Sigmoid colon (tissue), 7 donors: ENCODE measurements around the gene NDUFC1. TPM values are rescaled to one million over a fixed set of nuclear protein-coding genes. Genes with fewer than 3 reads are reported as not detected.
"Not testable (repeated sequence)": the region's sequence is repeated elsewhere in the genome, so short reads cannot be mapped to it uniquely, and the experiment has no call there.

Source experiments
- DNase-seq: peaks from one replicate; pipeline ENCODE4 v3.0.0-alpha.2; 2019
- H3K27ac ChIP-seq, 4 donors: fragments of 200-600 bp; sonication (generic); one replicate each; pipeline ENCODE4 v1.5.1; 2016 to 2019; ENCODE audit warnings: mild to moderate bottlenecking in 1 of 4
- H3K27me3 ChIP-seq, 3 donors: fragments of 200-600 bp; sonication (generic); one replicate each; pipeline ENCODE4 v1.5.1; 2019; ENCODE audit warnings: mild to moderate bottlenecking in 1 of 3
- H3K36me3 ChIP-seq, 4 donors: fragments of 200-600 bp; sonication (generic); one replicate each; pipeline ENCODE4 v1.5.1; 2016 to 2019
- H3K4me1 ChIP-seq, 4 donors: fragments of 200-600 bp; sonication (generic); one replicate each; pipeline ENCODE4 v1.5.1; 2017 to 2019
- H3K4me3 ChIP-seq, 4 donors: fragments of 200-600 bp; sonication (generic); one replicate each; pipeline ENCODE4 v1.5.1; 2017 to 2019; ENCODE audit warnings: mild to moderate bottlenecking in 2 of 4, moderate library complexity in 1 of 4
- H3K9me3 ChIP-seq, 4 donors: fragments of 200-600 bp in 3 of 4; sonication (generic) in 3 of 4; one replicate each; pipeline versions ENCODE4 v1.5.1 to v1.6.1; 2013 to 2019
- EP300 ChIP-seq, 4 donors: sonication (generic); formaldehyde crosslinking; IDR thresholded peaks; one replicate each; pipeline ENCODE4 v1.6.1; 2017; ENCODE audit warnings: antibody characterized with exemption in 4 of 4
- POLR2A ChIP-seq, 2 donors: fragments of 450-650 bp; IDR thresholded peaks; one replicate each; pipeline ENCODE4 v1.6.1; 2016; ENCODE audit warnings: antibody characterized with exemption in 2 of 2, mild to moderate bottlenecking in 2 of 2, moderate library complexity in 2 of 2
- POLR2AphosphoS5 ChIP-seq, 4 donors: sonication (generic); formaldehyde crosslinking; IDR thresholded peaks; one replicate each; pipeline ENCODE4 v1.6.1; 2017; ENCODE audit warnings: antibody characterized with exemption in 4 of 4
- WGBS, 2 donors: extraction: QIAGEN DNeasy Blood & Tissue Kit; methylation state at CpG; one replicate each; pipeline ENCODE4 v1.1.7; 2013; 5-methylcytosine and 5-hydroxymethylcytosine counted together
- intact Hi-C: fragments of 100-400 bp; cut with DNase I; formaldehyde crosslinking; loops from one replicate; pipeline ENCODE4 v1.15.1; 2023
- polyA plus RNA-seq, 3 donors: library from polyadenylated mRNA; stranded (reverse); fragments of 200-250 nt; gene quantifications; one replicate each; pipeline ENCODE4 v1.2.3, GENCODE V29; 2013
- total RNA-seq, 4 donors: library from RNA; depleted of rRNA; stranded (reverse); fragments of >200 nt; gene quantifications; one replicate each; pipeline ENCODE4 v1.1.0, GENCODE V29; 2016
- TF ChIP-seq, protein P1 (sequence below), 4 experiments: fragments of 450-650 bp in 3 of 4; fragments of 200-600 bp in 1 of 4; IDR thresholded peaks; one replicate each; pipeline ENCODE4 v1.5.1; 2016 to 2019; ENCODE audit warnings: antibody characterized with exemption in 4 of 4, mild to moderate bottlenecking in 3 of 4, moderate library complexity in 2 of 4
- donor health status: healthy with polysubstance abuse.
- donor health status: Bipolar disorder and iron deficiency.
- donor health status: healthy.

Gene NDUFC1
- total and polyA plus RNA-seq, 7 donors, result 17.4 to 216 (median 45.4) TPM

DNA sequence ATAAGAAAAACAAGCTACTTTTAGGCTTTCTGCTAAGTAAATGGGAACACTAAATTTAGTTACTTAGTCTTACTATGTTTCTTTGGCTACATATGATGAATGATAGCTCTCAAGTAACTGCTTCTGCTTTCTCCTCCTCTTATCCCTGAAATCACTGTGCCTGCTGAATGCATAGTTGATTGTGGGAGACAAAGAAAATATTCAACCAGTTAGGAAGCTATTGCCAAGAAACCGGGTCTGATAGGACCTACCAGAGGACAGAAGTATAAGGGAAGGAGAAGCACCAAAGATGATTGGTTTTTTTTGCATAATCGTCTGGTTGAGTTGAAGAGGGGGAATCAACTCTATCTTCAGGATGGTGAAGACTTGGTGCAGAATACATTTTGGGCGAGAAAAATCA lies 28.0 kb upstream of the NDUFC1 start:
- no peaks in the 10 kb centered on the region for H3K9me3 ChIP-seq
- H3K4me1 ChIP-seq, result peaks cover 0 to 27% (median 7%) of the 10 kb centered on the region in 4 donors
- no peak overlapping the region for H3K4me3 ChIP-seq
- intact Hi-C loops, result no loop called here
- H3K36me3 ChIP-seq, result no peaks in the 10 kb centered on the region
- 93 to 95% methylated on average over 3 of the region's 3 CpGs for WGBS, 2 donors
- no peaks in the 10 kb centered on the region for H3K27me3 ChIP-seq
- TF ChIP-seq POLR2AphosphoS5 (IDR thresholded peaks at IDR 0.05) (no peak), POLR2A (IDR thresholded peaks at IDR 0.05) (no peak)
- H3K27ac ChIP-seq, result no peak overlapping the region
- no peak for DNase-seq

DNA sequence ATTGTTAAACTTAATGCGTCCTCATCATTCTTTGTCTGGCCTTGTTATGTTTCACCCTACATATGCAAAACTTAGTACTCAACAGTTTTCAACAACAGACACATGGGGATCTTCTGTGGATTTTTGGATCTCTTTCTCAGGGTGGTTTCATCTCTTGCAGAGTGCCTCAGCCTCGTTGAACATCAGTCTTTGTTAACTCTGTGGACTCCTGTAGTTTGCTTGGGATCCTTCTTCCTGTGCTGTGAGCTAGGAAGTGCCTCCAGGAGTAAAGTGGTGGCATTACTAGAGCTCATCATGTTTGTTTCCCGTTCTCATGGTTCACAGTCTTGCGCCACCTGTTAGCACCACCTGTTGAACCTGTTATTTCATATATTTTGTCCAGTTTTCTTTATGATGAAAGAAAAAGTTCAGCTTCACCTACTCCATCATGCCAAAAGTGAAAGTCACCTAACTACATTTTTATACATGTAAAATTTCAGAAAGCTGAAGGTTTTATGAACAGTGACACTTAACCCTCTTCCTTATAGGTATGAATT lies 27.5 kb upstream of the NDUFC1 start:
- 90% methylated on average over 4 of the region's 4 CpGs for WGBS, 2 donors

DNA sequence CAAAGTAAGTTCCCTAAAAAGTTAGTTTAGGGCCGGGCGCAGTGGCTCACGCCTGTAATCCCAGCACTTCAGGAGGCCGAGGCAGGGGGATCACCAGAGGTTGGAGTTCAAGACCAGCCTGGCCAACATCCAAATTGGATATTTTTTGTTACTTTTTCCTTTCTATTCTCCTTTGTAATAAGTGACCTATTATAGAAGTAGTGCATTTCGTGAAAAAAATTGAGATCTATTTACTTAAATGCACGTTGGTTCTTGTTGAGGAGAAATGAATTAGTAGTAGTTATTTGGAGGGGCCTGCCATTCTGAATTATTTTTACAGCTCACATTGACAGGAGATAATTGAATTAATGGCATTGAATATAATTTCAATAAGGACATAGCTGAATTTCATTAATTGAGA lies 22.3 kb upstream of the NDUFC1 start:
- WGBS, 2 donors, result 48 to 70% methylated on average over 6 of the region's 6 CpGs
- Histone ChIP-seq H3K27me3 (no peaks in the 10 kb centered on the region), H3K27ac (no peak overlapping the region), H3K4me3 (no peak overlapping the region), H3K36me3 (no peaks in the 10 kb centered on the region), H3K4me1 (peaks cover 0 to 25% (median 17%) of the 10 kb centered on the region in 4 donors), H3K9me3 (no peaks in the 10 kb centered on the region)
- DNase-seq, result no peak
- TF ChIP-seq, protein P1, sequence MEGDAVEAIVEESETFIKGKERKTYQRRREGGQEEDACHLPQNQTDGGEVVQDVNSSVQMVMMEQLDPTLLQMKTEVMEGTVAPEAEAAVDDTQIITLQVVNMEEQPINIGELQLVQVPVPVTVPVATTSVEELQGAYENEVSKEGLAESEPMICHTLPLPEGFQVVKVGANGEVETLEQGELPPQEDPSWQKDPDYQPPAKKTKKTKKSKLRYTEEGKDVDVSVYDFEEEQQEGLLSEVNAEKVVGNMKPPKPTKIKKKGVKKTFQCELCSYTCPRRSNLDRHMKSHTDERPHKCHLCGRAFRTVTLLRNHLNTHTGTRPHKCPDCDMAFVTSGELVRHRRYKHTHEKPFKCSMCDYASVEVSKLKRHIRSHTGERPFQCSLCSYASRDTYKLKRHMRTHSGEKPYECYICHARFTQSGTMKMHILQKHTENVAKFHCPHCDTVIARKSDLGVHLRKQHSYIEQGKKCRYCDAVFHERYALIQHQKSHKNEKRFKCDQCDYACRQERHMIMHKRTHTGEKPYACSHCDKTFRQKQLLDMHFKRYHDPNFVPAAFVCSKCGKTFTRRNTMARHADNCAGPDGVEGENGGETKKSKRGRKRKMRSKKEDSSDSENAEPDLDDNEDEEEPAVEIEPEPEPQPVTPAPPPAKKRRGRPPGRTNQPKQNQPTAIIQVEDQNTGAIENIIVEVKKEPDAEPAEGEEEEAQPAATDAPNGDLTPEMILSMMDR (IDR thresholded peaks at IDR 0.05), result no peak
- no peak for TF ChIP-seq POLR2A (IDR thresholded peaks at IDR 0.05)
- no peak for TF ChIP-seq EP300 (IDR thresholded peaks at IDR 0.05)
- intact Hi-C loops, result no loop called here

More for the DNA sequence above, 27.5 kb upstream of the NDUFC1 start:
- intact Hi-C loops, result no loop called here
- no peak for DNase-seq
- peaks cover 0 to 30% (median 9%) of the 10 kb centered on the region in 4 donors for H3K4me1 ChIP-seq
- H3K36me3 ChIP-seq, result no peaks in the 10 kb centered on the region
- H3K27me3 ChIP-seq, result no peaks in the 10 kb centered on the region
- TF ChIP-seq POLR2AphosphoS5 (IDR thresholded peaks at IDR 0.05) (no peak), EP300 (IDR thresholded peaks at IDR 0.05) (no peak), POLR2A (IDR thresholded peaks at IDR 0.05) (no peak)
- TF ChIP-seq, protein P1 (IDR thresholded peaks at IDR 0.05), result no peak
- H3K27ac ChIP-seq, result no peak overlapping the region
- no peak overlapping the region for H3K4me3 ChIP-seq
- no peaks in the 10 kb centered on the region for H3K9me3 ChIP-seq

DNA sequence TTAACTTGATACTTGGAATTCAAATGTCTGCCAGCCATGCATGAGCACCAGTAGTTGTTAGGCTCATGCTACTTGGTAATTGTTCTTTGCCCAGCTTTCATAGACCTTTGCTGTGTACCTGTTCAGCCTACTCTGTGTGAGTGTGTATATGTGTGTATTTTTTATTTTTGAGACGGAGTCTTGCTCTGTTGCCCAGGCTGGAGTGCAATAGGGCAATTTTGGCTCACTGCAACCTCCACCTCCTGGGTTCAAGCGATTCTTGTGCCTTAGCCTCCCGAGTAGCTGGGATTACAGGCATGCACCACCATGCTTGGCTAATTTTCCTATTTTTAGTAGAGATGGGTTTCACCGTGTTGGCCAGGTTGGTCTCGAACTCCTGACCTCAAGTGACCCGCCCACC lies 20.3 kb upstream of the NDUFC1 start:
- H3K27ac ChIP-seq, H3K4me3 ChIP-seq, H3K9me3 ChIP-seq, DNase-seq, intact Hi-C loops, H3K36me3 ChIP-seq, H3K27me3 ChIP-seq: not testable (repeated sequence)
- 95 to 96% methylated on average over 6 of the region's 6 CpGs for WGBS, 2 donors
- peaks cover 0 to 25% (median 17%) of the 10 kb centered on the region in 4 donors for H3K4me1 ChIP-seq

DNA sequence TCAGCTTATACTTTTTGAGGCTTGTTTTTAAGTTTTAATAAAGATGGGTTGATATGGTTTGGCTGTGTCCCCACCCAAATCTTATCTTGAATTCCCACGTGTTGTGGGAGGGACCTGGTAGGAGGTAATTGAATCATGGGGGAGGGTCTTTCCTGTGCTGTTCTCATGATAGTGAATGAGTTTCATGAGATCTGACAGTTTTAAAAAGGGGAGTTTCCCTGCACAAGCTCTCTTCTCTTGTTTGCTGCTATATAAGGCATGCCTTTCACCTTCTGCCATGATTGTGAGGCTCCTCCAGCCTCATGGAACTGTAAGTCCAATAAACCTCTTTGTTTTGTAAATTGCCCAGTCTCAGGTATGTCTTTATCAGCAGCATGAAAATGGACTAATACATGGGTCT lies 19.8 kb upstream of the NDUFC1 start:
- H3K9me3 ChIP-seq, H3K27ac ChIP-seq: not testable (repeated sequence)
- peaks cover 0 to 28% (median 19%) of the 10 kb centered on the region in 4 donors for H3K4me1 ChIP-seq

DNA sequence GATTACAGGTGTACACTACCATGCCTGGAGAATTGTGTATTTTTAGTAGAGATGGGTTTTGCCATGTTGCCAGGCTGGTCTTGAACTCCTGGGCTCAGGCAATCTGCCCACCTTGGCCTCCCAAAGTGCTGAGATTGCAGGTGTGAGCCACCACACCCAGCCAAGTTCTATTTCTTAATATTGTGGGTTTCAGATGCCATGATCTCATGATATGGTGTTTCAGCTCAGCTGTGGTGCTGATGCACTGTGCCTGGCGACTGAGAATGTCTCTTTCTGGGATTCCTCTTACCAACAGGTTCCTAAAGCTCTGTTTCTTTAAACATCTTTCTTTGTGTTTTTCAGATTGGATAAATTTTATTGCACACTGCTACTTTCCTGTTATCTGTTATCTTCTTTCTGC lies 17.3 kb upstream of the NDUFC1 start:
- Histone ChIP-seq H3K4me3 (no peak overlapping the region), H3K36me3 (no peaks in the 10 kb centered on the region), H3K27ac (no peak overlapping the region), H3K9me3 (no peaks in the 10 kb centered on the region), H3K4me1 (peaks cover 0 to 37% (median 24%) of the 10 kb centered on the region in 4 donors), H3K27me3 (no peaks in the 10 kb centered on the region)
- WGBS, 2 donors, result 93 to 94% methylated on average over 1 of the region's 1 CpG
- DNase-seq, result no peak
- TF ChIP-seq POLR2AphosphoS5 (IDR thresholded peaks at IDR 0.05), result no peak
- TF ChIP-seq EP300 (IDR thresholded peaks at IDR 0.05), result no peak
- TF ChIP-seq POLR2A (IDR thresholded peaks at IDR 0.05), result no peak
- TF ChIP-seq, protein P1 (IDR thresholded peaks at IDR 0.05), result no peak
- intact Hi-C loops, result no loop called here

More for the DNA sequence above, 19.8 kb upstream of the NDUFC1 start:
- H3K36me3 ChIP-seq, intact Hi-C loops, H3K27me3 ChIP-seq, DNase-seq, H3K4me3 ChIP-seq: not testable (repeated sequence)
- WGBS, 2 donors, result 19 to 69% methylated on average over 1 of the region's 1 CpG
